ENCODE measurements around the gene TTC7B.

The TTC7B gene

DNA sequence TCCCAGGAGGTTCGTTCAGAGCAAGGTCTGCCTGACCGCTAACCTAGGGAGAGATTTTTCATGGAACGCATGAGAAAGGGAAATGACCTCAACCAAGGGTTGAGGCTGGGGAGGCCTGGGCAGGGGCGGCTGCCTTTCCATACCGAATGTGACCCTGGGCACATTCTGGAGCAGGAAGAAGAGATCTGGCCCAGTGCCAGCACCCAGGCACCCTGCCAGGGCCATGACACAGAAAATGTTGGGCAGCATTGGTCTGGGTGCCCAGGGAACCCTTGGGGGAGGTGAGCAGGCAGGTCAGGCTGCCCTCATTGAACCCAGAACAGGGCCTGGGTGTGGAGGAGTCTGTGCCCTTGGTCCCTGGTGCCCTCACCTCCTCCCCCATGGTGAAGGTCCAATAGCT, 312.6 kb downstream of the TTC7B start:
- DNase-seq (ENCODE audit: low read depth, low spot score) = no peak
- no peak overlapping the region for H3K4me3 ChIP-seq (ENCODE audit: low read length)

DNA sequence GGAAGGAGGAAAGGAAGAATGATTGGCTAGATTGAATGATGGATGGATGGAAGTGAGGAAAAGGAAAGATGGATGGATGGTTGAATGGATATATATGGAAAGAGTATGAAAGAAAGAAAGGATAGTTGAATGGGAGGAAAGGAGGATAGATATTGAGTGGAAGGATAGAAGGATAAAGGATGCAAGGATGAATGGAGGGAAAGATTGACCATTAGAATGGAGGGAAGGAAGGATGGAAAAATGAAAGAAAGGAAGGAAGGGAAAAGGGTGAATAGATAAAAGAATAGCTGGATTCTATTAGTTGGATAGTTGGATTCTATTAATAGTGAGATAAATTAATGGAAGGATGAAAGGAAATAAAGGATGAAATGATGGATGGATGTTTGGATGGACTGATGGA, 313.5 kb downstream of the TTC7B start:
- H3K4me3 ChIP-seq (ENCODE audit: low read length) = no peak overlapping the region
- no peak for DNase-seq (ENCODE audit: low read depth, low spot score)

DNA sequence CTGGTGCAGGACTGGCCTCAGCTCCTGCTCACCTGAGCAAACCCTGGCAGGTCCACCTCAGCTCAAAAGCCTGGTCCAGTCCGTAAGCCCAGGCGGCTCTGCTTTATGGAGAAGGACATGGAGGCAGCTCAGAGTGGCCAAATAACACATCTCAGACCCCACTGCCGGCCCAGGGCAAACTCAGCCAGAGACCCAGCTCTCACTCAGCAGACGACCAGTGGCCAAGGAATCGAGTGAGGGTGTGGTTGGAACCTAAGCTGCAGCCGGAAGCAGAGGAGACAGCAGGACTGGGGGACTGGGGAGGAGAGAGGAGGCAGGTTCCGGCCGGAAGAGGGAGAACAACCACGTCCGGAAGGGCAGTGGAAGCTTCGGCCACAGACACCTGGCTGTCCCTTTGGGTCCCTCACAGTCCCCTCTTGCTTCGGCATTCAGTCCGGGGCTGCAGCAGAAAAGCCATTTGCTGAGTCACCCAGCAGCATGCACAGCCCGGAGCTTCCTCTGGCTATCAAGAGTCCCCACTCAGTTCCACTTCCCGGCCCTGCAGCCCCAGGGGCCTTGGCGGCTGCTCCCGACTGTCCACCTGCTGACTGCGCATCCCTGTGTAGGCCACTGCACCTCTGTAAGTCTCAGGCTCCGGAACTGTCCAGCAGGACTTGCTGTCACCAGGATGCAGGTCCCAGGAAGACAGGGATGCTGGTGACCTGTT, 315.4 kb downstream of the TTC7B start:
- DNase-seq (ENCODE audit: low read depth, low spot score) = no peak
- no peak overlapping the region for H3K4me3 ChIP-seq (ENCODE audit: low read length)

DNA sequence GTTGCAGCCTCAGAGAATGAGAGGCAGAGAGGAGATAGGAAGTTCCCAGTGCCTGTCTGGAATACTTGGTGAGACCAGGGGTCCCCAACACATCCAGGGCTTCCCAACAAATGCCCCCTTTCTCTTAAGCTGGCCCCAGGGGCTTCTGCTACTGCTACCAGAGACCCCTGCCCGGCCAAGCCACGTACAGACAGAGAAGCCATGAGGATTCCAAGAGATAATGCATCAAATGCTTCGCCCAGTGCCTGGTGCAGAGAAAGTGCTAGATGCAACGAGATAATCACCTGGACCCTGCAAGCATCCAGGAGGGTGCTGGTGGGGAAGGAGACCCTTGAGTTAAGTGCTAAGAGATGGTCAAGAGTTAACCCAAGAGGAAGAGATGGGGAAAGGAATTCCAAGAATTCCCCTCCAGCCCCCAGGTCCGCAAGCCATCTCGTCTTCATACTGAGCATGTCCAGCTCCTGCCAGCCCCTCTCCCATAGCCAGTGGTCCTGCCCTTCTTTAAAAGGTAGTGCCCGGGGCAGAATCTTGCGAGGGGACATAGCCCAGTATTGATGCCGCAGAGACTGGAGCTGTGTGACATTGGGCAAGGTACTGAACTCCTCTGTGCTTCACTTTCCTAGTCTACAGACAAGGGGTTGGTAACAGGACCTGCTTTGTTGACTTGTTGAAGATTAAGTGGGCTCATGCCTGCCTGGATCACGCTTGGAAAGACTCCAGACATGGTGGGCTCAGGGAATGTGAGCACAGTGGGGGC, 316.1 kb downstream of the TTC7B start:
- no peak for DNase-seq (ENCODE audit: low read depth, low spot score)
- no peak overlapping the region for H3K4me3 ChIP-seq (ENCODE audit: low read length)

DNA sequence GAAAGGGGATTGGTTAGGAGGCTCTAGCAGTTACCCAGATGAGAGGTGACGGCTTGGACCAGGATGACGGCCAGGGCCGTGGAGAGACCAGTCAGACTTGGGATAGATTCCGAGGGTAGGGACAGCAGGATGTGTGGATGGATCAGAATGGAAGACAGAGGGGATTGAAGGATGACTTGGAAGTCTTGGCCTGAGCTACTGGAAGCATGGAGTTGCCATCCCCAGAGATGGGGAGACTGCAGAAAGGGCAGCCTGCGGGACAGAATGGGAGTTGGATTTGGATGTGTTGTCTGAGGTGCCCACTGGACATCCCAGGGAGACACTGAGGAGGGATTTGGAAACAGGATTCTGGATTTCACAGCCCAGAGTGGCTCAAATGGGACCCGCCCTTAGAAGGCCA, 317.1 kb downstream of the TTC7B start:
- no peak overlapping the region for H3K4me3 ChIP-seq (ENCODE audit: low read length)
- DNase-seq (ENCODE audit: low read depth, low spot score) = no peak

DNA sequence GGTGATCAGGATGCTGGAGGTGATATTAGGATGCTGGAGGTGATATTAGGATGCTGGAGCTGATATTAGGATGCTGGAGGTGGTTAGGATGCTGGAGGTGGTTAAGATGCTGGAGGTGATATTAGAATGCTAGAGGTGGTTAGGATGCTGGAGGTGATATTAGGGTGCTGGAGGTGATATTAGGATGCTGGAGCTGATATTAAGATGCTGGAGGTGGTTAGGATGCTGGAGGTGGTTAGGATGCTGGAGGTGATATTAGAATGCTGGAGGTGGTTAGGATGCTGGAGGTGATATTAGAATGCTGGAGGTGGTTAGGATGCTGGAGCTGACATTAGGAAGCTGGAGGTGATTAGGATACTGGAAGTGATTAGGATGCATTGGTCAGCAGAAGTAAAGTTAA, 318.0 kb downstream of the TTC7B start:
- DNase-seq (ENCODE audit: low read depth, low spot score) = no peak
- H3K4me3 ChIP-seq (ENCODE audit: low read length) = no peak overlapping the region

DNA sequence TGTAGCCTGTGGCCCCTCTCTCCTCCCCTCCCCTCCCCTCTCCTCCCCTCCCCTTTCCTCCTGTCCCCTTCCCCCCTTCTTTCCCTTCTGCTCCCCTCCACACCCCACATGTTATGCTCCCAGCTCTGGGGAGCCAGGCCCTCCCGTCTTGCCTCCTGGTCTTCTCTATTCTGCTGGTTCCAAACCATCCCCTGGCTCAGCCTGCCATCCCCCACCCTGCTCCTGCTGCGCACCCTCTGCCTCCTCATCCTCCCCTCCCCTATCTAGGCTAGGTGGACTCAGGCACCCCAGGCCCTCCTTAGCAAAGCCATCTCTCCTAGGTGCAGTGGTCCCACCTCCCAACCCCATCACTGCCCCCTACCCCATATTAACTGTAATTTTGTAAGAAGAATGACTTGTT, 319.9 kb downstream of the TTC7B start:
- no peak for DNase-seq (ENCODE audit: low read depth, low spot score)
- H3K4me3 ChIP-seq (ENCODE audit: low read length) = no peak overlapping the region

DNA sequence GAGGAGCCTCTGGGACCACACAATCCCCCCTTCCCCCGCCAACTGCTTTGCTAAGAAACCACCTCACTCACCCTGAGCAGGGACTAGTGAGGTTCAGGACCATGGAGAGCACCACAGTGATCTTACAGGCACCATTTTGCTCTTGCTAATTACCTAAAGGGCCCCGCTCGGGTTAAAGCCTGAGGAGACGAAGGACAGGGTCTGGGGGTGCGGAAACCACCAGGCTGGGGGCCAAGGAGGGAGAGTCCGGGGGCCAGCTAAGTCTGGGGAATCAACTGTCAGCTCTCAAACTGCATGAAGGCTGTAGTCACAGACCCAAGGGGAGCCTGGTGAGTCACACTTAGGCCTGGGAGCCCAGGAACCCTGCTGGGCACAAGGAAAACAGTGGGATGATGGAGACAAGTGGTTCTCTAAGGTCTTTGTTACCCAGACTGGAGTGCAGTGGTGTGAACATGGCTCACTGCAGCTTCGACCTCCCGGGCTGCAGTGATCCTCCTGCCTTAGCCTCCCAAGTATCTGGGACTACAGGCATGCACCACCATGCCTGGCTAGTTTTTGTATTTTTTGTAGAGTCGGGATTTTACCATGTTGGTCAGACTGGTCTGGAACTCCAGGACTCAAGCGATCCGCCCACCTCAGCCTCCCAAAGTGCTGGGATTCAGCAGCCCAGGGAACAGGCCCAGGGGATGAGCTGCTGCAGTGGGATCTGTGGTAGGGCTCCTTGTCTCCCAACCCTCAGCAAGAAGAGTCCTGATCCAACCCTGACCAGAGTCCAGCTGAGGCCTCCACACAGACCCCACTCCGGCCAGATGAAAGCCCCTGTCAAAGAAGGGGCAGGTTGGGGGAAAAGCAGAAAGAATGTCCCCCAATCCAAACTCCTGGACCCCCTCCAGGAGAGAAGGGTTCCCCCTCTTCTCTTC, 320.6 kb downstream of the TTC7B start:
- DNase-seq (ENCODE audit: low read depth, low spot score) = peak; percentile 79
- H3K4me3 ChIP-seq (ENCODE audit: low read length) = no peak overlapping the region

DNA sequence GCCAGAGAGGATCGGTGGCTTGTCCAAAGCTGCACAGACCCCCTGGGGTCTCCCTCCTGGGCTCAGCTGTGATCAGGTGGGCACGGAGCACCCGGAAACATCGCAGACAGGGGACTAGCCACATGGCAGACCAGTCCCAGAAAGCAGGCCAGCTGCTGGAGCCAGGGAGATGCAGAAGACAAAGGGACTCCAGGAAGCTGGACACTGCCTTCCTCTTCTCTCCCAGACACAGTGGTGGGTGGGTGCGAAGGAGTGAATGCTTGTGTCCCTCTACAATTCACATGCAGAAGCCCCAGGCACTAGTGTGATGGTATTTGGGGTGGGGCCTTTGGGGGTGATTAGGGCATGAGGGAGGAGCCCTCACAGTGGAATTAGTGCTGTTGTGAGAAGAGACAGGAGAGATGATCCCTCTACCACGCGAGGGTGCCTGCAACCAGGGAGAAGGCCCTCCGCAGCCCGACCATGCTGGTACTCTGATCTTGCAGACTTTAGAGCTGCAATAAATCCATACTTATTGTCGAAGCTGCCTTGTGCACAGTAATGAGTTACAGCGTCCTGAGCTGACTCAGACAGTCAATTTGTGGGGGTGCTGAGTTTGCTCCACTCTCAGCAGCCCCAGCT, 324.2 kb downstream of the TTC7B start:
- H3K4me3 ChIP-seq (ENCODE audit: low read length) = no peak overlapping the region
- DNase-seq (ENCODE audit: low read depth, low spot score) = no peak

DNA sequence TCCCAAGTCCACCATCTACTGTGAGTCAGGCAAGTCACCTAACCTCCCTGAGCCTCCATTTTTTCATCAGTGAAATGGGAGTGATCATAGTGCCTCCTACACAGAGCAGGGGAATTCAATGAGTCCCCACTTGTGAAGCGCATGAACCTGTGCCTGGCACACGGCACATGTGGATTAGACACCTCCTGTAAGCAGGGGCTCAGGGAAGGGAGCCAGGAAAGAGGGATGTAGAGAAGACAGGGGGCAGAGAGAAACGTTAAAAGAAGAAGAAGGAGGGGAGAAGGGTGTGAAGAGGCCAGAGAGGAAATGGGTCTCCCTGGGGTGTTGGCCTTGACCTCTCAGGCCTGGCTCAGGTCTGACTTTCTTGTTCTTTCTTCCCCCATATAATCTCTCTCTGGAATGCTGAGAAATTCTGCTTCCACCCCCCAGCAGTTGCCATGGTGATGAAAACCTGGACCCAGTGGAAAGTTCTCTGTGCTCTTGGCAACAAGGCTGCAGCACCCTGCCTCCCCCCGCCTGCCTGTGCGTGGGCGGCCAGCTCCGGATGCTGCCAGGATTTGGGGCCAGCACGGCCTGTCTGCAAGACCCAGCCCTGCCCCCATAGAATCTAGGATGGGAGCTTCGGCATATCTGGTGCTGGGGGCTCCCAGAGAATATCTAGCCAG, 324.9 kb downstream of the TTC7B start:
- no peak for DNase-seq (ENCODE audit: low read depth, low spot score)
- H3K4me3 ChIP-seq (ENCODE audit: low read length) = no peak overlapping the region

DNA sequence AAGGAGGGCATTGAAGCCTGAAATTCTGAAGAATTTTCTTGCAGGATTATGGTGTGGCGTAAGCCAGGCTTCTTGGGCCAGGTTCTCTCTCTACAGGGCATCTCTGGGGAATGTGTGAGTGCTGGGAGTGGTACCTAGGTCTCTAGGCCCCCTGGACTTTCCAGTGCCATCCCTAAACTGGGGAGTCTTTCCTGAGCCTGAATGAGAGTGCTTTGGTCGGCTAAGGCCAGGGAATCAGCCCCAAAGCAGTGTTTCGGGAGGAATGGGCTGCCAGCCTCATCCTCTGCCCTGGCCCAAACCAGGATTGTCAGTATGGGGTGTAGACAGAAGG, 325.5 kb downstream of the TTC7B start:
- no peak for DNase-seq (ENCODE audit: low read depth, low spot score)
- no peak overlapping the region for H3K4me3 ChIP-seq (ENCODE audit: low read length)

DNA sequence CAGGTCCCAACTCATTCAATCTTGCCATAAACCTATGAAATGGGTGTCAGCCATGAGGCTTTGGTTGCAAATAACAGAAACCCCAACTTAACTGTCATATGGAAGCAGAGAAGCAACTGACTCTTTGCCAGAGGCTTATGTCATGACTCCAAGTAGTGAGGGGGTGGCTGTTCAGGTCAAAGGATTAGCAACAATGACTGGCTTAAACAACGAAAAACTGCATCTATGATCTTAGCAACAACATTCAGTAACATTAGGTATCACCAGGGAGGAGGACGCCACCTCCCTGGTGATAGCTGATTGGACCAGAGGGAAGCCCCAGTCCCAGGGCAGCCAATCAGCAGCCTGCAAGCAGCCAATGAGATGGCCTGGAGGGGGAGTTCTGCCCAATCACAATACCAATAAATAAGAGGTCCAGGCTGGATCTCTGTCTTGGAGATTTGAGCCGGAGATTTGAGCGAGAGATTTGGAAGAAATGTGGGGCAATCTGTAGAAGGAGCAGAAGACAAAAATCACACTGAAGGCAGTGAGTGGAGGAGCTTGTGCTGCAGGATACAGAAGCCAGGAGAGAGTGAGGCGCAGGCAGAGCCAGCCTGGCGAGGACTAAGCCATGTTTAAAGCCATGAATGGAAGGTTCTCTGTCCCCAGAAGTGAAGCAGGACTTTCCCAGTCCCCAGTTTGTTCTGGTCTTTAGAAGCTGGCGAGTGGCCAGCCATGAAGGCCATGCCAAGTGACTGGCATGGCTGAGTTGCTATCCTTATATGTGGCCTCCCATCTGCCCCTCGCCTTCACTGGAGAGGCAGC, 326.1 kb downstream of the TTC7B start:
- DNase-seq (ENCODE audit: low read depth, low spot score) = no peak
- H3K4me3 ChIP-seq (ENCODE audit: low read length) = no peak overlapping the region

DNA sequence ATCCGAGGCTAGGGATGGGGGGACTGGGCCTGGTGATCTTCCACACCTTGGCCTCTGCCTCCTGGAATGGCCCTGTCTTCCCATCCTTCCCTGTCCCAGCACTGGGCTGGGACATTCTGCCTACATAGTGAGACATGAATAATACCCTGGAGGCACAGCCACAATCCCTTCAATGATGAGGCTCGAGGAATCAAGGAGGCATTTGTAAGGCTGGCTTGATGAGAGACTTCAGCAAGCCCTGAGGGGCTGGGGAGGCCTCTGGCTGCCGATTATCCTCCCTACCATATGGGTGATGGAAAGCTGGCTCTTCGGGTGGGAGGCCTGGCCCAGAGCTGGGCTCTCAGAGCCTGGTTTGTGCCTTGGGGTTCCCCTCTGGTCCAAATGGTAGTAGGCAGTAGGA, 326.9 kb downstream of the TTC7B start:
- H3K4me3 ChIP-seq (ENCODE audit: low read length) = no peak overlapping the region
- DNase-seq (ENCODE audit: low read depth, low spot score) = no peak

DNA sequence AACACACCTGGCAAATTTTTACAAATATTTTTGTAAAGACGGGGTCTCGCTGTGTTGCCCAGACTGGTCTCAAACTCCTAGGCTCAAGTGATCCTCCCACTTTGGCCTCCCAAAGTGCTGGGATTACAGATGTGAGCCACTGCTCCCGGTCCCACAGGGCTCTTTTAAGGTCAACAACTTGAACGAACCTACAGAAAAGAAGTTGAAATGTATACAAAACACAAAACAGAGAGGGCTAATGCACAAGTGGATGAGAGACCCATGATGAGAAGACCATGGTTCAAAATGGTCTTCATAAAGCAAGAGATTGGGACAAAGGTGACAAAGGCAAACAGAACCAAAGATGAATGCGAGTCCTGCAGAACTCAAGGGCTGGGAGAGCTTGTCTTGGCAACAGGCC, 328.0 kb downstream of the TTC7B start:
- no peak overlapping the region for H3K4me3 ChIP-seq (ENCODE audit: low read length)
- DNase-seq (ENCODE audit: low read depth, low spot score) = no peak

DNA sequence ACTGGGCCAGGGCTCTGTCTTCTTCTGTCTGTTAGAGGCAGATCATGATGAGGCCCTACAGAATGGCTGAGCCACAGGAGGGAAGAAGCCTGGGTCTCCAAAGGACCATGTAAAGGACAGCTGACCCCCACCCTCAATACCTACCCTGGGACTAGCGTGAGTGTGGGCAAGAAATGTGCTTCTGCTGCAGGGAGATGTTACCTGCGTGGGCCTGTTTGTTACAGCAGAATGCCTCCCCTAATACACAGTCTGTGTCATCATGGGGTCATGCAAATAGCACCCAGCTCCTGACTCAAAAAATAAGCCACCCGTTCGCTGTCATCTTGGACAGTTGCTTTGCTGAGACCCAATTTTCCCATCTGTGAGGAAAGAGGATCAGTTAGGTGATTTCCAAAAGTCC, 328.8 kb downstream of the TTC7B start:
- no peak for DNase-seq (ENCODE audit: low read depth, low spot score)

DNA sequence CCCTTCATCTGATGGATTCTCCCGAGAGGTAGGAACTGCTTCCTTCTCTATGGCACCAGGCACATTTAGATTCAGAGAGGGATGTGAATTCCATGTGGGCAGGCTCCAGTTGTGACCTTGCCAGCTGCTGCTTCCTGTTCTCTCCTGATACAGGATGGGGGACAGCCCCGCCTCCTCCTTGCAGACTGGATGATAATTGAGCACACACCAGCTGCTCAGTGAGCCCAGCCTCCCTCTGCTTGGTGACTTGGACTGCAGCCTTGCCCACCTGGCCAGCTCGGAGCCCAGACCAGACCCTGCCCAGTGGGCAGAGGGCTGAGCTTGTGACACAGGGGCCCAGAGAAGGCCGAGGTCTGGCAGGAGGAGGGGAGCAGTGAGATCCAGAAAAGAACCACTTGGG, 329.2 kb downstream of the TTC7B start:
- no peak for DNase-seq (ENCODE audit: low read depth, low spot score)
- H3K4me3 ChIP-seq (ENCODE audit: low read length) = no peak overlapping the region

More for the DNA sequence above, 328.8 kb downstream of the TTC7B start:
- H3K4me3 ChIP-seq (ENCODE audit: low read length) = no peak overlapping the region

DNA sequence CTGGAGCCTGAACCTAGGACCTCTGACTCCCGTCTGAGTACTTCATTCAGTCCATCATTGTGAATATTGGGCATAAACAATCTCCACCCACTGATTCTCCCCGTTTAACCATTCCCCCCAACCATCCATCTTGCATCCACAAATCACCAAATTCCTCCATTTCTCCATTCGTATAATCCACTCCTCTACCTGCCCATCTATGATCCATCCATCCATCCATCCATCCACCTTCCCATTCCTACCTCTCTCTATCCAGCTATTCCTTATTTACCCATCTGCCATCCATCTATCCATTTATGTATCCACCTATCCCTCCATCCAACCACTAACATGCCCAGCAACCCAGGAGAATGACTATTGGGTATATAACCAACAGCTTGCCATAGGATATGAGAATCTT, 331.9 kb downstream of the TTC7B start:
- H3K4me3 ChIP-seq (ENCODE audit: low read length) = no peak overlapping the region
- DNase-seq (ENCODE audit: low read depth, low spot score) = no peak

DNA sequence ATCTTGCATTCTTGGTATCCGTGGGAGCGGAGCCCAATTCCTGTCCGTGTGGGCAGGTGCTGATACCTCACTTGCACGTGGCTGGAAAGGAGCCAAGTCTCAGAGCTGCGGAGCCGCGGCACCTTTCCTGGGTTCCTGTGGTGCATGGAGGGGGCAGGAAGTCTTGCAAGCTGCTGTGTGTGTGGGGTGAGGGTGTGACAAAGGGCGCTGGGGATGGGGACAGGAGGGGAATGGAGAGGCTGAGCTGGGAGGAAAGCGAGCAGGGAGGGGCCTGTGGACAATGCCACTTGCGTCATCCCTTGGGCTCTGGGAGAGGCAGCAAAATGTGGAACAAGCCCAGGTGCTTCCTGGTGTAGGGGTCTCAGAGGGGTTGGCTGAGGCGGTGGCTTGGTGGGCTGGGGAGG, 332.7 kb downstream of the TTC7B start:
- no peak overlapping the region for H3K4me3 ChIP-seq (ENCODE audit: low read length)
- peak; percentile 70 for DNase-seq (ENCODE audit: low read depth, low spot score)
